HFF-Myc (cell line): ENCODE results near the gene COASY.

Experiments
- DNase-seq: peaks from one replicate; pipeline ENCODE4 v3.0.0-alpha.2; 2011; ENCODE audit warnings: low read depth; ENCODE audit errors: extremely low read depth
- H3K4me3 ChIP-seq: replicated peaks from 2 replicates; pipeline ENCODE4 v1.5.1; 2011; ENCODE audit warnings: low read depth, mild to moderate bottlenecking, control low read depth, low read length
- CTCF ChIP-seq: IDR thresholded peaks from 2 replicates; pipeline ENCODE4 v1.5.1; 2012; ENCODE audit warnings: mild to moderate bottlenecking, low read depth, low read length, control low read depth; ENCODE audit errors: missing control alignments

COASY gene

GRCh38 chr17:42561897-42562387, at the start of gene COASY:
COASY (plus strand) TSS chr17:42562148; CDS start chr17:42562623, 475 bp downstream.
- TF ChIP-seq CTCF: no peak

GRCh38 chr17:42512246-42512645, 49.7 kb upstream of the COASY start:
- DNase-seq: no peak
- no peak overlapping the region for H3K4me3 ChIP-seq
- TF ChIP-seq CTCF: no peak

More at GRCh38 chr17:42561897-42562387, at the start of gene COASY:
- DNase-seq: peak; percentile 98
- peak within 1 kb of the TSS; percentile 99 for H3K4me3 ChIP-seq

GRCh38 chr17:42512733-42513251, 49.2 kb upstream of the COASY start:
- no peak overlapping the region for H3K4me3 ChIP-seq
- no peak for DNase-seq
- TF ChIP-seq CTCF: no peak

- no peak for DNase-seq
- TF ChIP-seq CTCF: no peak
- H3K4me3 ChIP-seq: no peak overlapping the region
Observed at GRCh38 chr17:42513686-42514085, 48.3 kb upstream of the COASY start.

GRCh38 chr17:42514279-42514678, 47.7 kb upstream of the COASY start:
- no peak for TF ChIP-seq CTCF
- H3K4me3 ChIP-seq: no peak overlapping the region
- DNase-seq: no peak

GRCh38 chr17:42514867-42515266, 47.1 kb upstream of the COASY start:
- DNase-seq: no peak
- no peak for TF ChIP-seq CTCF
- H3K4me3 ChIP-seq: no peak overlapping the region

- peak; percentile 97 for TF ChIP-seq CTCF
- DNase-seq: peak; percentile 80
- H3K4me3 ChIP-seq: no peak overlapping the region
Observed at GRCh38 chr17:42517516-42517915, 44.4 kb upstream of the COASY start.
